Esophagus squamous epithelium (tissue), 4 donors: ENCODE measurements around the gene CBFA2T3.

Experiments used
- POLR2A ChIP-seq, 4 donors: fragments of 450-650 bp; IDR thresholded peaks; one replicate each; pipeline ENCODE4 v1.6.1; 2017; ENCODE audit warnings: antibody characterized with exemption in 4 of 4, mild to moderate bottlenecking in 4 of 4, moderate library complexity in 3 of 4
- TF ChIP-seq, protein P1 (sequence below), 6 experiments: fragments of 450-650 bp in 4 of 6; fragments of 200-600 bp in 2 of 6; sonication (generic) in 2 of 6; IDR thresholded peaks; one replicate each; pipeline ENCODE4 v1.5.1; 2016 to 2019; ENCODE audit warnings: antibody characterized with exemption in 6 of 6, mild to moderate bottlenecking in 4 of 6, moderate library complexity in 4 of 6

- no peak for TF ChIP-seq POLR2A (IDR thresholded peaks at IDR 0.05)
- TF ChIP-seq, protein P1, sequence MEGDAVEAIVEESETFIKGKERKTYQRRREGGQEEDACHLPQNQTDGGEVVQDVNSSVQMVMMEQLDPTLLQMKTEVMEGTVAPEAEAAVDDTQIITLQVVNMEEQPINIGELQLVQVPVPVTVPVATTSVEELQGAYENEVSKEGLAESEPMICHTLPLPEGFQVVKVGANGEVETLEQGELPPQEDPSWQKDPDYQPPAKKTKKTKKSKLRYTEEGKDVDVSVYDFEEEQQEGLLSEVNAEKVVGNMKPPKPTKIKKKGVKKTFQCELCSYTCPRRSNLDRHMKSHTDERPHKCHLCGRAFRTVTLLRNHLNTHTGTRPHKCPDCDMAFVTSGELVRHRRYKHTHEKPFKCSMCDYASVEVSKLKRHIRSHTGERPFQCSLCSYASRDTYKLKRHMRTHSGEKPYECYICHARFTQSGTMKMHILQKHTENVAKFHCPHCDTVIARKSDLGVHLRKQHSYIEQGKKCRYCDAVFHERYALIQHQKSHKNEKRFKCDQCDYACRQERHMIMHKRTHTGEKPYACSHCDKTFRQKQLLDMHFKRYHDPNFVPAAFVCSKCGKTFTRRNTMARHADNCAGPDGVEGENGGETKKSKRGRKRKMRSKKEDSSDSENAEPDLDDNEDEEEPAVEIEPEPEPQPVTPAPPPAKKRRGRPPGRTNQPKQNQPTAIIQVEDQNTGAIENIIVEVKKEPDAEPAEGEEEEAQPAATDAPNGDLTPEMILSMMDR (IDR thresholded peaks at IDR 0.05) = no peak
Measured at GRCh38 chr16:88925540-88925887, 51.5 kb downstream of the CBFA2T3 start.
